HG03520 (cell line): ENCODE measurements around the gene PDE1A.

Source experiments
- ATAC-seq: cut with Tn5 transposase; IDR thresholded peaks from one replicate; pipeline ENCODE4 v1.9.1; 2021; ENCODE audit warnings: mild to moderate bottlenecking, moderate library complexity; ENCODE audit not compliant: unreplicated experiment

The PDE1A gene

GRCh38 chr2:182426918-182427240, at the start of gene PDE1A:
Gene PDE1A, minus strand, starts transcription at chr2:182427036.
- ATAC-seq = no peak

GRCh38 chr2:182473635-182474034, 46.8 kb upstream of the PDE1A start:
- ATAC-seq = no peak

GRCh38 chr2:182463760-182464159, 36.9 kb upstream of the PDE1A start:
- ATAC-seq = no peak

- no peak for ATAC-seq
Observed at GRCh38 chr2:182456784-182457183, 29.9 kb upstream of the PDE1A start.

GRCh38 chr2:182452456-182452990, 25.7 kb upstream of the PDE1A start:
- ATAC-seq = no peak

GRCh38 chr2:182448371-182448770, 21.5 kb upstream of the PDE1A start:
- no peak for ATAC-seq

- no peak for ATAC-seq
Observed at GRCh38 chr2:182447863-182448262, 21.0 kb upstream of the PDE1A start.

GRCh38 chr2:182447163-182447562, 20.3 kb upstream of the PDE1A start:
- ATAC-seq = no peak

- ATAC-seq = no peak
Observed at GRCh38 chr2:182446087-182446486, 19.3 kb upstream of the PDE1A start.

- no peak for ATAC-seq
Observed at GRCh38 chr2:182445391-182445965, 18.6 kb upstream of the PDE1A start.

- ATAC-seq = no peak
Observed at GRCh38 chr2:182444806-182445205, 18.0 kb upstream of the PDE1A start.

- no peak for ATAC-seq
Observed at GRCh38 chr2:182444170-182444569, 17.3 kb upstream of the PDE1A start.

GRCh38 chr2:182436252-182436651, 9.4 kb upstream of the PDE1A start:
- ATAC-seq = no peak

- ATAC-seq = no peak
Observed at GRCh38 chr2:182435754-182436153, 8.9 kb upstream of the PDE1A start.

GRCh38 chr2:182432051-182432450, 5.2 kb upstream of the PDE1A start:
- ATAC-seq = no peak

- no peak for ATAC-seq
Observed at GRCh38 chr2:182428476-182428875, 1.6 kb upstream of the PDE1A start.

- ATAC-seq = no peak
Observed at GRCh38 chr2:182426082-182426917, 536 bp downstream of the PDE1A start.

- ATAC-seq = no peak
Observed at GRCh38 chr2:182422864-182423263, 4.0 kb downstream of the PDE1A start.

GRCh38 chr2:182420669-182421068, 6.2 kb downstream of the PDE1A start:
- ATAC-seq = no peak

- no peak for ATAC-seq
Observed at GRCh38 chr2:182416861-182417260, 10.0 kb downstream of the PDE1A start.

- ATAC-seq = no peak
Observed at GRCh38 chr2:182416191-182416590, 10.6 kb downstream of the PDE1A start.

- ATAC-seq = no peak
Observed at GRCh38 chr2:182415771-182416170, 11.1 kb downstream of the PDE1A start.
